IMR-90 (cell line): ENCODE measurements around the gene DNASE2.

Experiments used
- BHLHE40 ChIP-seq: fragments of 150-350 bp; IDR thresholded peaks from 2 replicates; pipeline ENCODE4 v1.6.1; 2016; ENCODE audit warnings: mild to moderate bottlenecking, low read depth, low read length
- CEBPB ChIP-seq: IDR thresholded peaks from 2 replicates; pipeline ENCODE4 v1.6.1; 2012; ENCODE audit warnings: low read depth, low read length, improper control_type of control experiment
- CHD1 ChIP-seq: IDR thresholded peaks from 2 replicates; pipeline ENCODE4 v1.6.1; 2012; ENCODE audit warnings: low read depth, low read length, improper control_type of control experiment
- ELK1 ChIP-seq: fragments of 150-350 bp; IDR thresholded peaks from 2 replicates; pipeline ENCODE4 v1.6.1; 2016; ENCODE audit warnings: low read depth, mild to moderate bottlenecking, low read length, moderate library complexity, borderline replicate concordance
- MAZ ChIP-seq: IDR thresholded peaks from 2 replicates; pipeline ENCODE4 v1.6.1; 2012; ENCODE audit warnings: low read depth, mild to moderate bottlenecking, low read length, improper control_type of control experiment, moderate library complexity, borderline replicate concordance
- NFE2L2 ChIP-seq: fragments of 150-350 bp; IDR thresholded peaks from 2 replicates; pipeline ENCODE4 v1.6.1; 2016; ENCODE audit warnings: low read depth, mild to moderate bottlenecking, low read length
- POLR2A ChIP-seq: IDR thresholded peaks from 2 replicates; pipeline ENCODE4 v1.6.1; 2012; ENCODE audit warnings: mild to moderate bottlenecking, low read depth, low read length
- RAD21 ChIP-seq: IDR thresholded peaks from 2 replicates; pipeline ENCODE4 v1.6.1; 2012; ENCODE audit warnings: low read length, improper control_type of control experiment
- RCOR1 ChIP-seq: IDR thresholded peaks from 2 replicates; pipeline ENCODE4 v1.6.1; 2012; ENCODE audit warnings: mild to moderate bottlenecking, low read length, improper control_type of control experiment; ENCODE audit not compliant: insufficient replicate concordance
- RFX5 ChIP-seq: IDR thresholded peaks from 2 replicates; pipeline ENCODE4 v1.8.0; 2012; ENCODE audit warnings: low read depth, mild to moderate bottlenecking, low read length, moderate library complexity
- SMC3 ChIP-seq: fragments of 150-350 bp; IDR thresholded peaks from 2 replicates; pipeline ENCODE4 v1.6.1; 2016; ENCODE audit warnings: low read depth, mild to moderate bottlenecking, antibody characterized with exemption, low read length, moderate library complexity
- TF ChIP-seq, protein P1 (sequence below): conservative IDR thresholded peaks from 2 replicates; pipeline ENCODE4 v1.5.1; 2012; ENCODE audit warnings: mild to moderate bottlenecking, low read depth, low read length, improper control_type of control experiment
- TF ChIP-seq, protein P2 (sequence below): fragments of 150-350 bp; IDR thresholded peaks from 2 replicates; pipeline ENCODE4 v1.6.1; 2017; ENCODE audit warnings: mild to moderate bottlenecking, antibody characterized with exemption, low read length, low read depth

DNA sequence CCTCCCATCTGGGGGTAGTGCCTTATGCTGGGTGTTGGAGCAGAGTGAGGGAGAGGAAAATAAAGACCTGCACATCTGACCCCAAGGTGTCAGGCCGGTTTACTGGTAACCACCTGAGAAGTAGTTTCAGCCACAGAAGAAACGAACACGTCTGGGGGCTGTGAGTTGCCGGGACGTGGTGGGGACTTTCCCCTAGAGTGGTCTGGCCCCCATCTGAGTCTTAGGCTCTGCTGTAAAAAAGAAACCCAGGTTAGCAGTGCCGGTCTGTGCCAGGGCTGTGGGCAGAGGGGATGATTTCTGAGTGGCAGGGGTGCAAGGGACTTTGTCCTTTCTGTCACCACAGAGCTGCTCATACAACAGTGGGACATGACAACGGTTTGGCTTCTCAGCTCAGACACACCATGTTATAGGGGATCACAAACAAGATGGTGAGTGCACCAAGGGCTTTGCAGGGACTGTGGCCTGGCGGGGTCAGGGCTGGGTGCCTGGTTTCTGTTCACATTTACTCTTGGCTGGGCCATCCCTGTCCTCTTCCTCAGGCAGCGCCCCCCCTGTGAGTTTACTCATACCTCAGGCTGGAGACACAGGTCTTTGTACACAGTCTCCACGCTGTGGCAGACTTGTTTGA is 18.8 kb upstream of the DNASE2 start:
- TF ChIP-seq, protein P1, sequence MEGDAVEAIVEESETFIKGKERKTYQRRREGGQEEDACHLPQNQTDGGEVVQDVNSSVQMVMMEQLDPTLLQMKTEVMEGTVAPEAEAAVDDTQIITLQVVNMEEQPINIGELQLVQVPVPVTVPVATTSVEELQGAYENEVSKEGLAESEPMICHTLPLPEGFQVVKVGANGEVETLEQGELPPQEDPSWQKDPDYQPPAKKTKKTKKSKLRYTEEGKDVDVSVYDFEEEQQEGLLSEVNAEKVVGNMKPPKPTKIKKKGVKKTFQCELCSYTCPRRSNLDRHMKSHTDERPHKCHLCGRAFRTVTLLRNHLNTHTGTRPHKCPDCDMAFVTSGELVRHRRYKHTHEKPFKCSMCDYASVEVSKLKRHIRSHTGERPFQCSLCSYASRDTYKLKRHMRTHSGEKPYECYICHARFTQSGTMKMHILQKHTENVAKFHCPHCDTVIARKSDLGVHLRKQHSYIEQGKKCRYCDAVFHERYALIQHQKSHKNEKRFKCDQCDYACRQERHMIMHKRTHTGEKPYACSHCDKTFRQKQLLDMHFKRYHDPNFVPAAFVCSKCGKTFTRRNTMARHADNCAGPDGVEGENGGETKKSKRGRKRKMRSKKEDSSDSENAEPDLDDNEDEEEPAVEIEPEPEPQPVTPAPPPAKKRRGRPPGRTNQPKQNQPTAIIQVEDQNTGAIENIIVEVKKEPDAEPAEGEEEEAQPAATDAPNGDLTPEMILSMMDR, result no peak
- TF ChIP-seq, protein P2, sequence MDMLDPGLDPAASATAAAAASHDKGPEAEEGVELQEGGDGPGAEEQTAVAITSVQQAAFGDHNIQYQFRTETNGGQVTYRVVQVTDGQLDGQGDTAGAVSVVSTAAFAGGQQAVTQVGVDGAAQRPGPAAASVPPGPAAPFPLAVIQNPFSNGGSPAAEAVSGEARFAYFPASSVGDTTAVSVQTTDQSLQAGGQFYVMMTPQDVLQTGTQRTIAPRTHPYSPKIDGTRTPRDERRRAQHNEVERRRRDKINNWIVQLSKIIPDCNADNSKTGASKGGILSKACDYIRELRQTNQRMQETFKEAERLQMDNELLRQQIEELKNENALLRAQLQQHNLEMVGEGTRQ, result no peak
- no peak for TF ChIP-seq POLR2A
- no peak for TF ChIP-seq CEBPB
- no peak for TF ChIP-seq MAZ
- TF ChIP-seq BHLHE40, result no peak
- no peak for TF ChIP-seq ELK1
- TF ChIP-seq RFX5, result no peak
- TF ChIP-seq SMC3, result no peak
- TF ChIP-seq NFE2L2, result no peak
- TF ChIP-seq RAD21, result no peak
- TF ChIP-seq RCOR1, result no peak
- TF ChIP-seq CHD1, result no peak
